Measurements from ENCODE around the gene AOC1.

DNA sequence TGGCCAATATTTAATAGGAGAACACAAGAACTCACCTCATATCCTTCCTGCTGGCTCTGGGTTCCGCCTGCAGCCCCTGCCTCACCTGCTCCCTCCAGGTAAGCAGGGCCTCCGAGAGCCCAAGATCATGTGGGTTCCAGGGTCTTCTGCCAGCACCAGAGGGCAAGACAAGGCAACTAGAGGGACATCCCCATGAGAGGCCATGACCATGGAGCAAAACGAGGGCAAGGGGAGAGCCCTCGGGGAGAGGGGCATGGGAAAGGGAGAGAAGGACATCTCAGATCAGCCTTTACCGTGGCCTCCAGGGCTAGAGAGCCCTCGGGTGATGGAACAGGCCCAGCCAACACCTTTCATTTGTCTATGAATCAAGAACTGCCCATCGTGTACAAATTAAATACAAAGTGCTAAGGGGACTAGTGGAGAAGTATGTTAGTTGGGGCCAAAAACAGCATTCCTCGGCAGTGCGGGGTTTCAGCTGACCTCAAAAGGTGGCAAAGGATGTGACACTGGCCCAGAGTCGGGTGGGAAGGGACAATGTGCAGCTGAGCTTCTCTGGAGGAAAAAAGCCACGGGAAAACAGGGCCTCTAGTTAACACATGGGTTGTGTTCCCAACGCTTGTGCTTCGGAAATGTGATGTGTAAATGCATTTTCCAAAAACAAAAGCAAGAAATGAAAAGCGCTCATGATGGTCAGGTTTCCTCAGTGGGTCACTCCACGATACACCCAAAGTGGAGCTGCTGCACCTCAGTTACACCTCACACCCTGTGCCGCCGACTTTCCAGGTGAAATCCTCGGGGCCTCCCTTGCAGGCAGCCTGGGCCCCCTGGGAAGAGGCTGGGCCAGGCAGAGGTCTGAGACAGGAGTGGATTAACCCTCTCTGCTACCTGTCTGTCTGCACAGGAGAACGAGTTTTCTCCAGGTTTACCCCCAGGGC is 2.0 kb downstream of the AOC1 start:
- TF ChIP-seq EZH2 (IDR thresholded peaks at IDR 0.05) (no peak), POLR2AphosphoS5 (IDR thresholded peaks at IDR 0.05; ENCODE audit: borderline replicate concordance, low read depth, low read length) (no peak), FOXP2 (optimal IDR thresholded peaks at IDR 0.05; ENCODE audit: control extremely low read depth, extremely low read length, insufficient read depth) (no peak)

Measured in SK-N-MC (cell line).